Calu3 (cell line): ENCODE measurements around the gene KCNH1. TPM values are rescaled to one million over a fixed set of nuclear protein-coding genes. Genes with fewer than 3 reads are reported as not detected.
"Not testable (repeated sequence)": the region's sequence is repeated elsewhere in the genome, so short reads cannot be mapped to it uniquely, and the experiment has no call there.

Source experiments
- BruUV-seq: library from RNA; stranded (reverse); fragments of 400-500 nt; replicated peaks from 2 replicates; lab custom pipeline; 2021; lab: Mats Ljungman, UMichigan
- CTCF ChIA-PET: fragments of 300-600 bp; sonication (Branson Sonifier 250); formaldehyde crosslinking; loops from one replicate; lab custom pipeline; 2022; ENCODE audit warnings: antibody characterized with exemption; lab: Charles Lee
- DNase-seq: peaks from one replicate; pipeline ENCODE4 v3.0.0; 2022
- H3K27ac Mint-ChIP-seq: one replicate; pipeline ENCODE4 v1.8.0; 2022; ENCODE audit warnings: mixed read lengths; ENCODE audit not compliant: unreplicated experiment
- H3K27me3 Mint-ChIP-seq: one replicate; pipeline ENCODE4 v1.8.0; 2022; ENCODE audit warnings: mixed read lengths; ENCODE audit not compliant: unreplicated experiment
- H3K36me3 Mint-ChIP-seq: one replicate; pipeline ENCODE4 v1.8.0; 2022; ENCODE audit warnings: mild to moderate bottlenecking, moderate library complexity, mixed read lengths; ENCODE audit not compliant: insufficient read depth, unreplicated experiment
- H3K4me1 Mint-ChIP-seq: one replicate; pipeline ENCODE4 v1.8.0; 2022; ENCODE audit warnings: mild to moderate bottlenecking, low read depth, mixed read lengths; ENCODE audit not compliant: unreplicated experiment
- H3K4me3 Mint-ChIP-seq: one replicate; pipeline ENCODE4 v1.8.0; 2022; ENCODE audit warnings: mild to moderate bottlenecking, low read depth, moderate library complexity, mixed read lengths; ENCODE audit not compliant: unreplicated experiment
- H3K9me3 Mint-ChIP-seq: one replicate; pipeline ENCODE4 v1.8.0; 2022; ENCODE audit warnings: low read depth, mixed read lengths; ENCODE audit not compliant: unreplicated experiment
- CTCF ChIP-seq: fragments of 200-600 bp; IDR thresholded peaks from one replicate; pipeline ENCODE4 v1.8.0; 2022; ENCODE audit warnings: antibody characterized with exemption; ENCODE audit not compliant: unreplicated experiment
- intact Hi-C: fragments of 100-400 bp; cut with micrococcal nuclease; formaldehyde crosslinking; loops from one replicate; pipeline ENCODE4 v1.10.0; 2022; ENCODE audit not compliant: unreplicated experiment
- total RNA-seq: library from RNA; stranded (reverse); gene quantifications from 2 replicates; pipeline ENCODE4 v1.2.3, GENCODE V29; 2022

The KCNH1 gene
- total RNA-seq, 1 experiment from 2014 or later, result not detected

DNA sequence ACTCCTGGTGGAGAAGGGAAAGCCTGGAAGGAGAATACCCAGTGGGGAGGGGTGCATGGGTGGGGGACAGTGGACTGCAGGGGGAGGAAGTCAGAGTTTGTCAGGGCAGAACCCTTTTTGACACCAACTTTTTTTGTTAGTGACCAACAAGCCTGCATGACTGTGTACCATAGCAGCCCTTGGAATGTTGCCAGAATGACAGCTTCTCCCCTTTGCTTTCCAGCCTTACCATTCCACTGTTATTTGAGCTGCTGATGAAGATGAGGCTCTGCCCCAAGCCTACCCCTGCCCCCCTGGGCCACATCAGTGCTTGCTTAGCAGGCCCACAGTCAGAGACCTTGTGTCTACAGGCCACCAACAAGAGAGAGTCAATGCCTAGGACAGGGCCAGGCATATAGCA lies 464.0 kb downstream of the KCNH1 start:
- no peaks in the 10 kb centered on the region for H3K36me3 Mint-ChIP-seq
- H3K4me1 Mint-ChIP-seq, result no peaks in the 10 kb centered on the region
- no peak overlapping the region for H3K27ac Mint-ChIP-seq
- no peak overlapping the region for H3K4me3 Mint-ChIP-seq
- intact Hi-C loops, result no loop called here
- no peak for TF ChIP-seq CTCF
- CTCF ChIA-PET, result no interaction called here
- no peak for DNase-seq
- no peaks in the 10 kb centered on the region for H3K27me3 Mint-ChIP-seq
- no TSS peak for BruUV-seq
- peaks cover 8% of the 10 kb centered on the region for H3K9me3 Mint-ChIP-seq

- Mint-ChIP-seq H3K4me3 (no peak overlapping the region), H3K4me1 (no peaks in the 10 kb centered on the region), H3K27ac (no peak overlapping the region), H3K9me3 (peaks cover 4% of the 10 kb centered on the region), H3K27me3 (peaks cover 16% of the 10 kb centered on the region), H3K36me3 (no peaks in the 10 kb centered on the region)
- no peak for DNase-seq
- intact Hi-C loops, result no loop called here
- BruUV-seq, result no TSS peak
- CTCF ChIA-PET, result interaction anchor here (0.6 kb wide), 1 partner anchor 26 kb away, joined by 3 read pairs; no protein-coding TSS in a partner anchor
- no peak for TF ChIP-seq CTCF
Observed at GRCh38 chr1:210663730-210664573, 470.0 kb downstream of the KCNH1 start.

- no TSS peak for BruUV-seq
- Mint-ChIP-seq H3K36me3 (no peaks in the 10 kb centered on the region), H3K9me3 (peaks cover 11% of the 10 kb centered on the region), H3K27ac (no peak overlapping the region), H3K4me3 (no peak overlapping the region), H3K4me1 (no peaks in the 10 kb centered on the region), H3K27me3 (peaks cover 29% of the 10 kb centered on the region)
- CTCF ChIA-PET, result no interaction called here
- no peak for DNase-seq
- intact Hi-C loops, result no loop called here
- TF ChIP-seq CTCF, result no peak
Observed at GRCh38 chr1:210662291-210663050, 471.5 kb downstream of the KCNH1 start.

- H3K4me1 Mint-ChIP-seq, CTCF ChIA-PET, H3K27ac Mint-ChIP-seq, DNase-seq, H3K4me3 Mint-ChIP-seq, intact Hi-C loops, H3K36me3 Mint-ChIP-seq, BruUV-seq: not testable (repeated sequence)
- peaks cover 29% of the 10 kb centered on the region for H3K27me3 Mint-ChIP-seq
- H3K9me3 Mint-ChIP-seq, result peaks cover 11% of the 10 kb centered on the region
Observed at GRCh38 chr1:210661520-210661919, 472.4 kb downstream of the KCNH1 start.
